ENCODE results near the gene AR.

GRCh38 chrX:67622053-67622585 is 78.3 kb downstream of the AR start:
- TF ChIP-seq CTCF (conservative IDR thresholded peaks at IDR 0.05; ENCODE audit: low read depth, low read length) (no peak), SMC3 (IDR thresholded peaks at IDR 0.05; ENCODE audit: low read depth, low read length) (no peak), RAD21 (IDR thresholded peaks at IDR 0.05; ENCODE audit: low read length) (no peak)

Data from IMR-90 (cell line).